Inferior parietal cortex (tissue), 1 donor: ENCODE results near the gene VDR.

Experiments used
- DNase-seq: peaks from one replicate; pipeline ENCODE4 v3.0.0-alpha.2; 2016; ENCODE audit errors: extremely low spot score

VDR gene

GRCh38 chr12:47868552-47869031 lies 36.2 kb downstream of the VDR start:
- no peak for DNase-seq

- no peak for DNase-seq
Observed at GRCh38 chr12:47868041-47868440, 36.8 kb downstream of the VDR start.

- no peak for DNase-seq
Observed at GRCh38 chr12:47867495-47867941, 37.3 kb downstream of the VDR start.

DNA sequence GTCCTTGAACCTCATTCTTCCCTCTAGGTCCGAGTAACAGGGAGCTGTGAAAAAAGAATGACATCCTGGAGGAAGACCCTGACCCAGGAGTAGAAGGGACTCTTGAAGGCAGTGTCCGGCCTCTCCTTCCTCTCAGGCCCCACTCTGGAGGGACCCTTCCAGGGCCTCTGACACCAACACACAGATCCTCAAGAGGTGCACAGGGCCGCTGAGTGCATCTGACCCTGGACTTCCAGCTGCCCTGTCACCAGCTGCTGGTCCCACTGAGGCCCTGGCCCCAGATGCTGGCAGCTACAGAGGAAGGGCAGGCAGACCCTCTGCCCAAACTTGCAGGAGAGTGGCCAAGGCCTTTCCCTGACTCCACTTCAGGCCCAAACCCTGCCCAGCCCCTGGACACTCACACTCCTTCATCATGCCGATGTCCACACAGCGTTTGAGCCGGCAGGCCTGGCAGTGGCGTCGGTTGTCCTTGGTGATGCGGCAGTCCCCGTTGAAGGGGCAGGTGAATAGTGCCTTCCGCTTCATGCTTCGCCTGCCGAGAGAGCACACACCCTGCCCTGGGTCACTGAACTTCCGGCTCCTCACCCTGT lies 40.1 kb downstream of the VDR start:
- no peak for DNase-seq

DNA sequence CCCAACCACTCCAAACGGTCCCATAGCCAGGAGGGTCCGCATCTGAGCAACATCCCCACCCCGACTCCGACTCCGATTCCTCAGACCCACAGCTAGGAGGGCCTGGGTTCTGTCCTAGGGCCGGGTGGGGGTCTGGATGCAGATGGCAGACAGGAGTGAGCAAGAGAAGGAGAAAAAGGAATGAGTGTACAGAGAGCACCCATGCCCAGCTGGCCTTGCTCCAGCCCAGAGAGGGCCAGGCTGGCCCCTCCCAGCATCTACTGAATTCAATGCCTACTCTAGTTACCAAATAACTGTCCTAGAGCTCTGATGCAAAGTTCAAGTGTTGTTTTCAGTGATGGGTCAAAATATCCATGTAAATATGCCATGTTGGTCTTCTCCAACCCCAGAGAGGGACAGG lies 40.8 kb downstream of the VDR start:
- DNase-seq: no peak

DNA sequence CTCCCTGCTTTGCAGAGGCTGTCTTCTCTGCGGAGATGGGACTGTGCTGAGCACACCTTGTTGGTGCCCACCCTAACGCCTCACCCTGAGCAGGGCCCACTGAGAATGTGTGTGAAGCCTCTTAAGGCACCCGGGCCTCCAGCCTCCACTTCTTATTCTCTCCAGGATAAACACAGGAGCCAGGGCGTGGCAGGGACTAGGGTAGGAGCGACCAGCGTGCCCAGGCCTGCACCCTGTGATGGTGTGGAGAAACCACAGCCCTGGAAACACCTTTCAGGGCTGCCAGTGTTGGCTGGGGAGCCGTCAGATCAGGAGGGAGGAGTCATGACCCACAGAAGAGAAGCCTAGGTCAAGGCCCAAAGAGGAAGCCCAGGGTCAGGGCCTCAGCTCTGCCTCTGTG lies 41.3 kb downstream of the VDR start:
- DNase-seq: no peak

DNA sequence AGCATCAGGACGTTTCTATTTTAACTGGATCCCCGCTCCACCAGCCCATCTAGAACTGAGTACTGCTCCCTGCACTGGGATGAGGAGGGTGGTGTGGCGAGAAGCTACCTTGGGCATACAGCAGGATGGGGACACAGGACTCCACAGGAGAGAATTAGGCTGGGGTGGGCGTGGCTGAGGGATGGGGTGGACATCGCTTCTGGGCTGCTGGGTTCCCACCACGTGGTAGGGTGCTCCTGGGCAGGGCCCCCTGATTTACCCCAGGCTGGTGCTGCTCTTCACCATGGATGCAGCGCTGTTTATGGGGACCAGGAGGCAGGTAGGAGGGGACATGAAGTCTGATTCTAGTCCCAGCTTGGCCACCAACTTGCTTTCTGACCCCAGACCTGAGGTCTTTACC lies 41.9 kb downstream of the VDR start:
- DNase-seq: no peak

- no peak for DNase-seq
Observed at GRCh38 chr12:47862167-47862750, 42.5 kb downstream of the VDR start.

DNA sequence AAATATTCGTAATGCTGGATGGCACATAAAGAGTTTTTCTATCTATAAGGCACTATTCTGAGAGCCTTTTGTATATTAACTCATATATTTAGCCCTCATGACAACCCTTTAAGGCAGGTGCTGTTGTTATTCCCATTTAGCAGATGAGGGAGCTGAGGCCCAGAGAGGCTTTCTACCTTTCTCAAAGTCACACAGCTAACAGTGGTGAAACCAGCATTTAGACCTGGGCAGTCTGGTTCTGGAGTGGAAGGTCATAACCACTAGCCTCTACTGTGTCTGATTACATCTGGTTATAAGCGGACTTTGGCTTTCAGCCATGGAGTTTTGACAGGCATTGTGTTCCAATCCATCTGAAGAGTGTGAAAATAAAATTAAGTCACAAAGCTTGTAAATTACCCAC lies 43.9 kb downstream of the VDR start:
- no peak for DNase-seq

GRCh38 chr12:47860279-47860841 lies 44.4 kb downstream of the VDR start:
- DNase-seq: no peak

GRCh38 chr12:47858511-47859266 lies 46.1 kb downstream of the VDR start:
- DNase-seq: no peak

- DNase-seq: no peak
Observed at GRCh38 chr12:47856721-47857575, 47.8 kb downstream of the VDR start.

DNA sequence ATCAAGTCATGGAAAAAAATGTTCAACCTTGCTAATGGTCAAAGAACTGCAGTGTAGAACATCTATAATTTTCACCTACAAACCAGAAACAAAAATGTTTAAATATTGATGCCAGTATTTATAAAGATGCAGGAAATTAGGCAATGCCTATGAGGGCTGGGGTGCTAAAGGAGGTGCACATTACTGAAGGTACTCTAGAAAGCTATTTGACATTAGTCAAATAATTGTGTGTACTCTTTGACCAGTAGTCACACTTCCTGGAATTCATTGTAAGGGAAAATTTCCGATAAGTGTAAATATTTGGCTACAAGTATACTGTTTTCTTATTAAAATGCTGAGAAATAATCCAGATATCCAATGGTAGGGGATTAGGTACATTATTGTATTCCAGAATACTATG lies 48.7 kb downstream of the VDR start:
- no peak for DNase-seq

GRCh38 chr12:47855502-47855901 lies 49.3 kb downstream of the VDR start:
- no peak for DNase-seq

DNA sequence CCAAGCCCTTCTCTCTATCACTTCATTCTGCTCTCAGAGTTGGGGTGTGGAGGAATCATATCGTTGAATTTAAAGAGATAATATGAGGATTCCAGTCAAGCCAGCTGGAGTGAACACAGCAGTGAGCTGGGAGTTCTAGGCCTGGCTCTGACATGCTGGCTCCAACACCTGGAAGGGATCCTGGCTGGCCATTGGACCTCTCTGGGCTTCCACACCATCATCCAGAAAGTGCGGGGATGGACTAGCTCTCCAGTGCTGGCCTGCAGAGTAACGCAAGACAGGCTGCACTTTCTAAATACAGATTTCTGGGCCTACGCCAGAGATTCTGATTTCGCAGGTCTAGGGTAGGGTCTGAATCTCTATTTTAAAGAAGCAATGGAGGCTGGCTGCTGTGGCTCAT lies 50.3 kb downstream of the VDR start:
- DNase-seq: no peak

- DNase-seq: no peak
Observed at GRCh38 chr12:47852096-47852571, 52.7 kb downstream of the VDR start.

GRCh38 chr12:47851303-47851952 lies 53.4 kb downstream of the VDR start:
- no peak for DNase-seq

GRCh38 chr12:47850153-47851084 lies 54.4 kb downstream of the VDR start:
- no peak for DNase-seq

DNA sequence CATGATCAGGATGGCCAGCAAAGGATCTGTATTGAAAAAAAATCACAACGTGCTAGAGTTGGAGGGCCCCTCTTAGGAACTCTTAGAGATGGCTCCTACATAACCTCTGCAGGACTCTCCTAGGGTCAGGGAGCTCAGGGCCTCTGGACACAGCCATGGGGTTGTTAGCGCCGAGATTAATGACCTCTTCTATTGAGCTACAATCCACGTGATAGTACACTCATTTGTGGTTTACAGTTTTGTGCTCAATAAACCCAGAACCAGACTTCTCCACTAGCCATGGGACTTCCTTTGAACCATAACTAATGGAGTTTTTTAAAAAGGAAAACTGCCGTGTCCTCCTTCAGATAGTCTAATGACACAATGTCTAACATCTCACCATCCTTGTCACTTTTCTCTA lies 55.5 kb downstream of the VDR start:
- DNase-seq: no peak

DNA sequence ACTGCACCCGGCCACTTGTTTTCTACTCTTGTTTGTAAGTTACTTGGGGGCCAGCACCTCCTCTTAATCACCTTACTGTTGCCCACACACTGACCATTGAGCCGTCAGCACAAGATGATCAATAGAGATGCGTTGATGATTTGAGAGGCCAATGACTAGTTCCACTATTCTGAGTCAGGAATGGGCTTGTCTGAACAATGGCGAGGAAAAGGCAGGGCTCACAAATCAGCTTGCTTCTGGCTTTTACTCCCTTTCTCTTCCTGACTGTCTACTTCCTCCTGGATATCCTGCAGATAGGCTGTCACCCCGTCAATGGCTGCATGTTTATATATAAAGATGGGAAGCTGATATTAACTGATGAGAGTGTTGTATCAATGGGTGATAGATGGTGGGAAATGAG lies 55.9 kb downstream of the VDR start:
- DNase-seq: no peak
